ENCODE data around the gene CTNNA3. TPM values are rescaled to one million over a fixed set of nuclear protein-coding genes. Genes with fewer than 3 reads are reported as not detected.

Gene CTNNA3
- total RNA-seq, 1 experiment from 2014 or later: 0.32 TPM

DNA sequence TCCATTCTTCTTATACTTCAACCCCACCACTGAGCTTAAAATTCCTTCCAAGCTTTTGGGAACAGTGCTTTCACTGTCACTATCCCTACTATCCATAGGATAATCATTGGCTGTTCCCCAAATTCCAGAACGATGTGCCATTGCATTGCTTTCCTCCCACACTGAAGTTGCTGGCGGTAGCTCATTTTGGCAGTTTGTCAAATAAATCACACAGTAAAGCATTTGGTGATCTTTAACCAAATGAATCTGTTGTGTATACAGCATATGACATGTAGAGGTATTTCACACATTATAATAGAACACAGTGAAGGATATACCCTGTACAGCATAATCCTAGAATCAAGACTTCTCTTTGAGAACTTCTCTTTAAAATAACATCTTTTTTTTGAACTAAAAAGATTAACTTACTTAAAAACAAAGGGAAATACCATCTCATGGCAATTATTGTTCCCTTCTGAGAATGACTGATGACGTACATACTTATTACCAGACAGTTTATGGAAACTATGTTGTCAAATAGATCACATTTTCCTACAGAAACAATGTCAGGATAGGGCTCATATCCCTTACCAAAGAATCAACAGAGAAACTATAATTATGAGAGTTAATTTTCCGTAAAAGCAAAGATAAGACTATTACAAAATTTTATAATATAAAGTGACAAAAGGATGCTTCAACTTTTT lies 93.6 kb downstream of the CTNNA3 start (continued):
- 0 out of 2 replicates have a peak, but pooled peaks have one; percentile 31 for TF ChIP-seq SP1 (IDR thresholded peaks at IDR 0.05; ENCODE audit: low read depth)
- TF ChIP-seq FOSL1 (IDR thresholded peaks at IDR 0.05; ENCODE audit: low read depth): 0 out of 2 replicates have a peak, but pooled peaks have one; percentile 23

DNA sequence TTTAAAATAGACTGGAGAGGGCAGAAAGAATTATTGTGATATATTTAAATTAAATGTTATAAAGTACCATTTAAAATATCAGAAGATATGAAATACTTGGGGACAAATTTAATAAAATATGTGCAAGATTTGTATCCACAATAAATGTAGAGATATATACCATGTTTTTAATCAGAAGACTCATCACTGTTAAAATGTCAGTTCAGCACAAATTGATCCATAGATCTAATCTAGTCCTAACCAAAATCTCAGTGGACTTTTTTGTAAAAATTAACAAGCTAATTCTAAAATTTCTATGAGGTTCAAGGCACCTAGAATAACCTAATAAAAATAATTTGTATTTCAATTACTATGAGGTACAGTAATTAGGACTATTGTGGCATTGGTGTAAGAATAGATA lies 96.4 kb downstream of the CTNNA3 start:
- DNase-seq (ENCODE audit: low read depth, low spot score) (no peak), ATAC-seq (no peak)
- Histone ChIP-seq H3K4me2 (ENCODE audit: low read length) (no peak overlapping the region), H3K4me1 (ENCODE audit: control insufficient read depth in 1 of 2, insufficient read depth in 2 of 2, low read length in 2 of 2) (peaks cover 4 to 15% of the 10 kb centered on the region in 2 experiments; a peak in 3 of 4 replicates), H3K79me2 (ENCODE audit: insufficient read depth, low read length) (no peaks in the 10 kb centered on the region), H3K9ac (ENCODE audit: low read length) (no peak overlapping the region), H3K27me3 (ENCODE audit: insufficient read depth, low read length) (no peaks in the 10 kb centered on the region), H3K9me3 (ENCODE audit: control insufficient read depth in 1 of 2, insufficient read depth in 1 of 2, low read depth in 1 of 2, low read length in 2 of 2) (no peaks in the 10 kb centered on the region), H4K20me1 (ENCODE audit: insufficient read depth) (no peaks in the 10 kb centered on the region), H3K27ac (ENCODE audit: low read depth, low read length) (no peak overlapping the region), H3K9me2 (ENCODE audit: insufficient read depth) (0 out of 2 replicates have a peak, but pooled peaks cover 2% of the 10 kb centered on the region), H3K36me3 (ENCODE audit: control insufficient read depth in 1 of 2, insufficient read depth in 2 of 2, low read length in 2 of 2) (no peaks in the 10 kb centered on the region), H3K4me3 (replicated peaks in 1 of 2; ENCODE audit: low read depth in 1 of 2, low read length in 2 of 2) (no peak overlapping the region), H2AFZ (ENCODE audit: low read depth, low read length, poor library complexity, severe bottlenecking) (no peak overlapping the region)
- no TSS peak for BruUV-seq (replicated peaks)
- TF ChIP-seq RAD21 (IDR thresholded peaks at IDR 0.05; ENCODE audit: low read depth): no peak
- TF ChIP-seq EGR1 (IDR thresholded peaks at IDR 0.05; ENCODE audit: low read depth): no peak
- TF ChIP-seq ZFX (IDR thresholded peaks at IDR 0.05): no peak
- ChIA-PET RAD21 (ENCODE audit: low non-redundant PET in 1 of 2, low total read pairs in 2 of 2, uncharacterized antibody in 2 of 2, unreplicated experiment in 2 of 2) (no interaction called here), CTCF (no interaction called here), POLR2A (no interaction called here)
- intact Hi-C loops (cut with micrococcal nuclease): no loop called here

DNA sequence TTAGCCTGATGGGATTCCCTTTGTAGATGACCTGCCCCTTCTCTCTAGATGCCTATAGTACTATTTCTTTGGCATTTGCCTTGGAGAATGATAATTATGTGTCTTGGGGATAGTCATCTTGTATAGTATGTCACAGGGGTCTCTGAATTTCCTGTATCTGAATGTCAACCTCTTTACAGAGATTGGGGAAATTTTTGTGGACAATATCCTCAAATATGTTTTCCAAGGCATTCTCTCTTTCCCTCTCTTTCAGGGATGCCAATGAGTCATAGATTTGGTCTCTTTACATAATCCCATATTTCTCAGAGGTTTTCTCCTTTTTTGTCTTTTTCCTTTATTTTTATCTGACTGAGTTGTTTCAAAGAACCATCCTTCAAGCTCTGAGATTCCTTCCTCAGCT lies 99.4 kb downstream of the CTNNA3 start:
- DNase-seq (ENCODE audit: low read depth, low spot score): no peak
- H3K4me3 ChIP-seq (replicated peaks in 1 of 2; ENCODE audit: low read depth in 1 of 2, low read length in 2 of 2): no peak overlapping the region
- ChIA-PET CTCF (no interaction called here), POLR2A (no interaction called here), RAD21 (ENCODE audit: low non-redundant PET in 1 of 2, low total read pairs in 2 of 2, uncharacterized antibody in 2 of 2, unreplicated experiment in 2 of 2) (no interaction called here)
- H2AFZ ChIP-seq (ENCODE audit: low read depth, low read length, poor library complexity, severe bottlenecking): no peak overlapping the region
- no TSS peak for BruUV-seq (replicated peaks)
- no peaks in the 10 kb centered on the region for H4K20me1 ChIP-seq (ENCODE audit: insufficient read depth)
- no peaks in the 10 kb centered on the region for H3K79me2 ChIP-seq (ENCODE audit: insufficient read depth, low read length)
- H3K4me2 ChIP-seq (ENCODE audit: low read length): no peak overlapping the region
- H3K27me3 ChIP-seq (ENCODE audit: insufficient read depth, low read length): no peaks in the 10 kb centered on the region
- H3K9me3 ChIP-seq (ENCODE audit: control insufficient read depth in 1 of 2, insufficient read depth in 1 of 2, low read depth in 1 of 2, low read length in 2 of 2): no peaks in the 10 kb centered on the region
- peaks cover 0 to under 1% of the 10 kb centered on the region in 2 experiments; a peak in 2 of 4 replicates for H3K4me1 ChIP-seq (ENCODE audit: control insufficient read depth in 1 of 2, insufficient read depth in 2 of 2, low read length in 2 of 2)
- no peak overlapping the region for H3K27ac ChIP-seq (ENCODE audit: low read depth, low read length)
- H3K36me3 ChIP-seq (ENCODE audit: control insufficient read depth in 1 of 2, insufficient read depth in 2 of 2, low read length in 2 of 2): no peaks in the 10 kb centered on the region
- no peak for ATAC-seq
- intact Hi-C loops (cut with micrococcal nuclease): no loop called here
- no peak overlapping the region for H3K9ac ChIP-seq (ENCODE audit: low read length)
- H3K9me2 ChIP-seq (ENCODE audit: insufficient read depth): 0 out of 2 replicates have a peak, but pooled peaks cover 2% of the 10 kb centered on the region
- TF ChIP-seq CBX3 (IDR thresholded peaks at IDR 0.05; ENCODE audit: low read depth) (no peak), CEBPB (IDR thresholded peaks at IDR 0.05; ENCODE audit: low read depth) (no peak), SP1 (IDR thresholded peaks at IDR 0.05; ENCODE audit: low read depth) (no peak), TCF7L2 (IDR thresholded peaks at IDR 0.05; ENCODE audit: borderline replicate concordance, extremely low read depth, insufficient read depth, insufficient read length) (no peak), ZFX (IDR thresholded peaks at IDR 0.05) (no peak), EZH2phosphoT487 (IDR thresholded peaks at IDR 0.05; ENCODE audit: borderline replicate concordance) (no peak)
- TF ChIP-seq, protein P1, sequence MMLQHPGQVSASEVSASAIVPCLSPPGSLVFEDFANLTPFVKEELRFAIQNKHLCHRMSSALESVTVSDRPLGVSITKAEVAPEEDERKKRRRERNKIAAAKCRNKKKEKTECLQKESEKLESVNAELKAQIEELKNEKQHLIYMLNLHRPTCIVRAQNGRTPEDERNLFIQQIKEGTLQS (IDR thresholded peaks at IDR 0.05): no peak
- TF ChIP-seq, protein P2, sequence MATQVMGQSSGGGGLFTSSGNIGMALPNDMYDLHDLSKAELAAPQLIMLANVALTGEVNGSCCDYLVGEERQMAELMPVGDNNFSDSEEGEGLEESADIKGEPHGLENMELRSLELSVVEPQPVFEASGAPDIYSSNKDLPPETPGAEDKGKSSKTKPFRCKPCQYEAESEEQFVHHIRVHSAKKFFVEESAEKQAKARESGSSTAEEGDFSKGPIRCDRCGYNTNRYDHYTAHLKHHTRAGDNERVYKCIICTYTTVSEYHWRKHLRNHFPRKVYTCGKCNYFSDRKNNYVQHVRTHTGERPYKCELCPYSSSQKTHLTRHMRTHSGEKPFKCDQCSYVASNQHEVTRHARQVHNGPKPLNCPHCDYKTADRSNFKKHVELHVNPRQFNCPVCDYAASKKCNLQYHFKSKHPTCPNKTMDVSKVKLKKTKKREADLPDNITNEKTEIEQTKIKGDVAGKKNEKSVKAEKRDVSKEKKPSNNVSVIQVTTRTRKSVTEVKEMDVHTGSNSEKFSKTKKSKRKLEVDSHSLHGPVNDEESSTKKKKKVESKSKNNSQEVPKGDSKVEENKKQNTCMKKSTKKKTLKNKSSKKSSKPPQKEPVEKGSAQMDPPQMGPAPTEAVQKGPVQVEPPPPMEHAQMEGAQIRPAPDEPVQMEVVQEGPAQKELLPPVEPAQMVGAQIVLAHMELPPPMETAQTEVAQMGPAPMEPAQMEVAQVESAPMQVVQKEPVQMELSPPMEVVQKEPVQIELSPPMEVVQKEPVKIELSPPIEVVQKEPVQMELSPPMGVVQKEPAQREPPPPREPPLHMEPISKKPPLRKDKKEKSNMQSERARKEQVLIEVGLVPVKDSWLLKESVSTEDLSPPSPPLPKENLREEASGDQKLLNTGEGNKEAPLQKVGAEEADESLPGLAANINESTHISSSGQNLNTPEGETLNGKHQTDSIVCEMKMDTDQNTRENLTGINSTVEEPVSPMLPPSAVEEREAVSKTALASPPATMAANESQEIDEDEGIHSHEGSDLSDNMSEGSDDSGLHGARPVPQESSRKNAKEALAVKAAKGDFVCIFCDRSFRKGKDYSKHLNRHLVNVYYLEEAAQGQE (IDR thresholded peaks at IDR 0.05; ENCODE audit: low read depth): no peak
- TF ChIP-seq, protein P3, sequence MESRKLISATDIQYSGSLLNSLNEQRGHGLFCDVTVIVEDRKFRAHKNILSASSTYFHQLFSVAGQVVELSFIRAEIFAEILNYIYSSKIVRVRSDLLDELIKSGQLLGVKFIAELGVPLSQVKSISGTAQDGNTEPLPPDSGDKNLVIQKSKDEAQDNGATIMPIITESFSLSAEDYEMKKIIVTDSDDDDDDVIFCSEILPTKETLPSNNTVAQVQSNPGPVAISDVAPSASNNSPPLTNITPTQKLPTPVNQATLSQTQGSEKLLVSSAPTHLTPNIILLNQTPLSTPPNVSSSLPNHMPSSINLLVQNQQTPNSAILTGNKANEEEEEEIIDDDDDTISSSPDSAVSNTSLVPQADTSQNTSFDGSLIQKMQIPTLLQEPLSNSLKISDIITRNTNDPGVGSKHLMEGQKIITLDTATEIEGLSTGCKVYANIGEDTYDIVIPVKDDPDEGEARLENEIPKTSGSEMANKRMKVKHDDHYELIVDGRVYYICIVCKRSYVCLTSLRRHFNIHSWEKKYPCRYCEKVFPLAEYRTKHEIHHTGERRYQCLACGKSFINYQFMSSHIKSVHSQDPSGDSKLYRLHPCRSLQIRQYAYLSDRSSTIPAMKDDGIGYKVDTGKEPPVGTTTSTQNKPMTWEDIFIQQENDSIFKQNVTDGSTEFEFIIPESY (IDR thresholded peaks at IDR 0.05; ENCODE audit: extremely low read depth, insufficient replicate concordance, low read length): no peak
